B cell (primary cell): ENCODE measurements around the gene POLD2.

Source experiments
- EZH2 ChIP-seq: IDR thresholded peaks from 2 replicates; pipeline ENCODE4 v1.6.1; 2012; ENCODE audit warnings: borderline replicate concordance, low read depth, mild to moderate bottlenecking, moderate library complexity, low read length; ENCODE audit not compliant: insufficient read depth, poor library complexity, severe bottlenecking
- TF ChIP-seq, protein P1 (sequence below): fragments of 200-600 bp; IDR thresholded peaks from one replicate; pipeline ENCODE4 v1.8.0; 2022; ENCODE audit warnings: antibody characterized with exemption, mild to moderate bottlenecking

DNA sequence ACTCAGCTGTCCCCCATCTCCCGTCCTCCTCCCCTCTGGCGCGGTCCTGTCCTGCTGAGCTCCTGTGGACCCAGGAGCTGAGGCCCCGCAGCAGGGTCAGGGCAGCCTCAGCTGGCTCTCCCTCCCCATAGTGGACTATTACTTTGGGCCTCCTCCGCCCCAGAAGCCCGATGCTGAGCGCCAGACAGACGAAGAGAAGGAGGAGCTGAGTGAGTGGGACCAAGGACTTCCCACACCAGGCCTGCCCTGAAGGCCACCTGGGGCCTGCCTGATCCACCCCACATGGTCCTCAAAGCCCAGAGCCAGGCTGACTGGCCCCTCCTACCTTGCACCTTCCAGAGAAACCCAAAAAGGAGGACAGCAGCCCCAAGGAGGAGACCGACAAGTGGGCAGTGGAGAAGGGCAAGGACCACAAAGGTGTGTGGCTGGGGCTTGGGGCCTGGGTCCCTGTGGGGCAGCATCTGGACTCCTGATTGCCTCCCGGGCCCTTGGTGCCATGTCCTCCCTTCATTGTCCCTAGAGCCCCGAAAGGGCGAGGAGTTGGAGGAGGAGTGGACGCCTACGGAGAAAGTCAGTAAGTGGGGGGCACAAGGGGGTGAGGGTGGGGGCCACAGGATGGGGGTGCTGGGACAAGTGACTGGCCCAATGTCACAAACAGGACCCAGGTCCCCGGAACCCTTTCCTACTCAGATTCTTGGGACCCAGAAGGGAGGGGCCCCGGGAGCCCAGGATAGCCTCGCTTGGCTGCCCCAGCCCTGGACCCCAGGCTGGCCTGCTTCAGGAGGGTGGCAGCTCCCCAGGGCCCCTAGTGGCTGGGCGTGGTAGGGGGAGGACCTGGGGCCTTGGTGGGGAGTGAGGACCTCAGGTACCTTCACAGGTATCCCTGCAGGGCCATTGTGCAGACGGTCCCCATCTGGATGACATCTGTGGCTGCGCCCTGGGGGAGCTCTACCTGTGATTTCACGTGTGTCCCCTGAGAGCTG, 14.3 kb downstream of the POLD2 start:
- TF ChIP-seq, protein P1, sequence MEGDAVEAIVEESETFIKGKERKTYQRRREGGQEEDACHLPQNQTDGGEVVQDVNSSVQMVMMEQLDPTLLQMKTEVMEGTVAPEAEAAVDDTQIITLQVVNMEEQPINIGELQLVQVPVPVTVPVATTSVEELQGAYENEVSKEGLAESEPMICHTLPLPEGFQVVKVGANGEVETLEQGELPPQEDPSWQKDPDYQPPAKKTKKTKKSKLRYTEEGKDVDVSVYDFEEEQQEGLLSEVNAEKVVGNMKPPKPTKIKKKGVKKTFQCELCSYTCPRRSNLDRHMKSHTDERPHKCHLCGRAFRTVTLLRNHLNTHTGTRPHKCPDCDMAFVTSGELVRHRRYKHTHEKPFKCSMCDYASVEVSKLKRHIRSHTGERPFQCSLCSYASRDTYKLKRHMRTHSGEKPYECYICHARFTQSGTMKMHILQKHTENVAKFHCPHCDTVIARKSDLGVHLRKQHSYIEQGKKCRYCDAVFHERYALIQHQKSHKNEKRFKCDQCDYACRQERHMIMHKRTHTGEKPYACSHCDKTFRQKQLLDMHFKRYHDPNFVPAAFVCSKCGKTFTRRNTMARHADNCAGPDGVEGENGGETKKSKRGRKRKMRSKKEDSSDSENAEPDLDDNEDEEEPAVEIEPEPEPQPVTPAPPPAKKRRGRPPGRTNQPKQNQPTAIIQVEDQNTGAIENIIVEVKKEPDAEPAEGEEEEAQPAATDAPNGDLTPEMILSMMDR = no peak
- TF ChIP-seq EZH2 = no peak
